Endodermal cell (in vitro differentiated cells): ENCODE results near the gene PCBD2. TPM values are rescaled to one million over a fixed set of nuclear protein-coding genes. Genes with fewer than 3 reads are reported as not detected.
"Not testable (repeated sequence)": the region's sequence is repeated elsewhere in the genome, so short reads cannot be mapped to it uniquely, and the experiment has no call there.

Experiments
- DNase-seq: peaks from one replicate; pipeline ENCODE4 v3.0.0-alpha.2; 2017
- H3K27ac ChIP-seq: 2 replicates; pipeline ENCODE4 v1.5.1; 2013; ENCODE audit warnings: mild to moderate bottlenecking, low read depth, low read length, moderate library complexity
- H3K27me3 ChIP-seq: 2 replicates; pipeline ENCODE4 v1.6.1; 2013; ENCODE audit warnings: mild to moderate bottlenecking, low read length, moderate library complexity; ENCODE audit not compliant: insufficient read depth, control insufficient read depth, poor library complexity, severe bottlenecking
- H3K36me3 ChIP-seq: 2 replicates; pipeline ENCODE4 v1.7.0; 2013; ENCODE audit warnings: mild to moderate bottlenecking, low read length, moderate library complexity; ENCODE audit not compliant: control insufficient read depth, insufficient read depth
- H3K4me1 ChIP-seq: one replicate; pipeline ENCODE4 v1.7.0; 2013; ENCODE audit warnings: low read length; ENCODE audit not compliant: control insufficient read depth, insufficient read depth
- H3K4me3 ChIP-seq: 2 replicates; pipeline ENCODE4 v1.5.1; 2013; ENCODE audit warnings: mild to moderate bottlenecking, low read length, moderate library complexity
- H3K9ac ChIP-seq: 2 replicates; pipeline ENCODE4 v1.6.1; 2013; ENCODE audit warnings: mild to moderate bottlenecking, low read length, moderate library complexity; ENCODE audit not compliant: poor library complexity, severe bottlenecking; ENCODE audit errors: extremely low read depth
- H3K9me3 ChIP-seq: 2 replicates; pipeline ENCODE4 v1.6.1; 2013; ENCODE audit warnings: mild to moderate bottlenecking, low read length, moderate library complexity; ENCODE audit not compliant: control insufficient read depth
- H3K27ac Mint-ChIP-seq: 2 replicates; pipeline ENCODE4 v1.8.0; 2020; ENCODE audit warnings: mixed read lengths
- H3K27me3 Mint-ChIP-seq: 2 replicates; pipeline ENCODE4 v1.8.0; 2021; ENCODE audit warnings: mild to moderate bottlenecking, mixed read lengths; ENCODE audit not compliant: insufficient read depth
- H3K36me3 Mint-ChIP-seq: 2 replicates; pipeline ENCODE4 v1.8.0; 2020; ENCODE audit warnings: low read depth, mixed read lengths
- H3K4me1 Mint-ChIP-seq: 2 replicates; pipeline ENCODE4 v1.8.0; 2020; ENCODE audit warnings: mixed read lengths
- H3K4me3 Mint-ChIP-seq: 2 replicates; pipeline ENCODE4 v1.8.0; 2020; ENCODE audit warnings: mild to moderate bottlenecking, moderate library complexity, mixed read lengths
- H3K9me3 Mint-ChIP-seq: 2 replicates; pipeline ENCODE4 v1.8.0; 2020; ENCODE audit warnings: mild to moderate bottlenecking, mixed read lengths
- WGBS, 2 experiments: methylation state at CpG; one replicate each; pipeline versions ENCODE4 v1.1.5 to v1.1.7; 2013; ENCODE audit warnings: missing lambda C conversion rate in 2 of 2, mixed read lengths in 1 of 2; ENCODE audit not compliant: insufficient coverage in 1 of 2, insufficient read length in 1 of 2; 5-methylcytosine and 5-hydroxymethylcytosine counted together
- total RNA-seq, 2 donors: library from RNA; stranded (reverse); fragmentation: NEBNext Ultra II Directional in 1 of 2; extraction: Animal tissue kit (Norgen Biotek cat#: 25700) in 1 of 2; gene quantifications; 2 replicates in 1 of 2; 3 replicates in 1 of 2; pipeline ENCODE4 v1.2.1, GENCODE V29; 2021
- TF ChIP-seq, protein P1 (sequence below): fragments of 200-600 bp; sonication (generic); conservative IDR thresholded peaks from 2 replicates; pipeline ENCODE4 v1.5.0; 2021; ENCODE audit warnings: antibody characterized with exemption, mild to moderate bottlenecking

The PCBD2 gene
- total RNA-seq, 2 donors from 2014 or later: 9.1 to 12.6 TPM

DNA sequence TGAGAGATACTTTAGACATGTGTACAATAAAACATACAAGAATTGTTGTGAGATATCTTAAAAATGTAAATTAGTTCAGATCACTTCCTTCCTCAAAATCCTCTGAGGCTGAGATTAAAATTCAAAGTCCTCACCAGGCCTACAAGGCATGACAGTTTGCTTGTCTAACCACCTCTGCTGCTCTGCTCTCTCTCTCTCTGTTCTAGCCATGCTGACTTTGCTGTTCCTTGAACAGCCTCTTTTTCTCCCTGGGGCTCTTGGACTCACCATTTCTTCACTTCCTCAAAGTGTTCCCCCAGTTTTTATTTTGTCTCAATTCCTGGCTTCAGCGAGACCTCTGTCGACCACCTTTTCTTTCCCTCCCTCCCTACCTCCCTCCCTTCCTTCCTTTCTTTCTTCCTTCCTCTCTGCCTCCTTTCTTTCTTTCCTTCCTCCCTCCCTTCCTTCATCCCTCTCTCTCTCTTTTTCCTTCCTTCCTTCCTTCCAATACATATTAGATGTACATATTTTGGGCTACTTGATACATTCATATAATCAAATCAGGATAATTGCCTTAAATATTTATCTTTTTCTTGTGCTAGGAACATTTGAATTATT, 89.7 kb downstream of the PCBD2 start:
- Mint-ChIP-seq H3K9me3 (peaks cover 21% of the 10 kb centered on the region), H3K4me1 (peaks cover 33% of the 10 kb centered on the region), H3K27me3 (peaks cover 4% of the 10 kb centered on the region), H3K36me3 (peaks cover 9% of the 10 kb centered on the region), H3K4me3 (no peak overlapping the region), H3K27ac (no peak overlapping the region)
- H3K9ac ChIP-seq: no peak overlapping the region
- TF ChIP-seq, protein P1, sequence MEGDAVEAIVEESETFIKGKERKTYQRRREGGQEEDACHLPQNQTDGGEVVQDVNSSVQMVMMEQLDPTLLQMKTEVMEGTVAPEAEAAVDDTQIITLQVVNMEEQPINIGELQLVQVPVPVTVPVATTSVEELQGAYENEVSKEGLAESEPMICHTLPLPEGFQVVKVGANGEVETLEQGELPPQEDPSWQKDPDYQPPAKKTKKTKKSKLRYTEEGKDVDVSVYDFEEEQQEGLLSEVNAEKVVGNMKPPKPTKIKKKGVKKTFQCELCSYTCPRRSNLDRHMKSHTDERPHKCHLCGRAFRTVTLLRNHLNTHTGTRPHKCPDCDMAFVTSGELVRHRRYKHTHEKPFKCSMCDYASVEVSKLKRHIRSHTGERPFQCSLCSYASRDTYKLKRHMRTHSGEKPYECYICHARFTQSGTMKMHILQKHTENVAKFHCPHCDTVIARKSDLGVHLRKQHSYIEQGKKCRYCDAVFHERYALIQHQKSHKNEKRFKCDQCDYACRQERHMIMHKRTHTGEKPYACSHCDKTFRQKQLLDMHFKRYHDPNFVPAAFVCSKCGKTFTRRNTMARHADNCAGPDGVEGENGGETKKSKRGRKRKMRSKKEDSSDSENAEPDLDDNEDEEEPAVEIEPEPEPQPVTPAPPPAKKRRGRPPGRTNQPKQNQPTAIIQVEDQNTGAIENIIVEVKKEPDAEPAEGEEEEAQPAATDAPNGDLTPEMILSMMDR: no peak
- H3K36me3 ChIP-seq: no peaks in the 10 kb centered on the region
- no peak overlapping the region for H3K27ac ChIP-seq
- peaks cover 20% of the 10 kb centered on the region for H3K9me3 ChIP-seq
- 86 to 88% methylated on average over 2 of the region's 2 CpGs for WGBS, 2 experiments
- H3K4me1 ChIP-seq: peaks cover 9% of the 10 kb centered on the region
- no peak overlapping the region for H3K4me3 ChIP-seq
- no peak for DNase-seq
- H3K27me3 ChIP-seq: no peaks in the 10 kb centered on the region

DNA sequence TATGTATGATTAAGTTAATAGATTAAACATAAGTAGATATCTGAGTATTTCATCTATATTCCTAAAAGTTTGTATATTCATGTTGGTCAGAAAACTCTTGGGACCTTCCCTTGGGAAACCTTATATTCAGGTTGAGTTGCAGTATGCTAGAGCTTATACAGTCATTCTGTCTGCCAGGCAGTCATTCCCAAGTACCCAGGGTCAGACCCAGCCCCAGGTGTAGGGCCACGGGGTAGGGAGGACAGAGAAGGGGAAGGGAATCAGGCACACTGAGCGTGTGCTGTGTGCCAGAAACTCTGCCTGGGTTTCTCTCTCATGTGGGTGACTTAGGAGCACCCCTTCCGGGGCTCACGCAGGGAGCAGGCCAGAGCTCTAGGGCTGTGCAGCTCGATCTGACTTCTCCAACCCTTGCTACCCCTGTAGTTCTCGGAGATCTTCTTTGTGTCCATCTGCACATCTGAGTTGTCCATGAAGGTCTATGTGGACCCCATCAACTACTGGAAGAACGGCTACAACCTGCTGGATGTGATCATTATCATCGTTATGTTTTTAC, 91.0 kb downstream of the PCBD2 start:
- WGBS, 2 experiments: 93 to 95% methylated on average over 7 to 8 of the region's 8 CpGs

DNA sequence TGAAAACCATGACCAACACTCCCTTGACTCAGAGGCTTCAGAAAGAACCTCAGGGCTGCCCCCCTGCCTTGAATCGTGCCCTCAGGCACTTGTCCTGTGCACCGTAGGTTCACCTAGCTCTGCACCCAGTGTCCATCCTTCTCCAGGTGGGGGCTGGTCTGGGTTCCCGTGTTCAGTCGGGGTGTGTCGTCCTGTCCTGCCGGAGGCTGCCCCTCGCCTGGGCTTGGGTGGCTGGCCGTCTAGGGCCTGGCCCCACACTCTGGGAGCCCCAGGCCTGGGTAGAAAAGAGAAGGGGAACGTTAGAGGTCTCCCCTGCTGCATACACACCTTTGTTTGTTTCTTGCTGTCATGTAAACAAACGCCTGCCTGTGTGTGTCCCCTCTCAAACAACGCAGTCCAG, 92.1 kb downstream of the PCBD2 start:
- no peaks in the 10 kb centered on the region for H3K36me3 ChIP-seq
- Mint-ChIP-seq H3K36me3 (no peaks in the 10 kb centered on the region), H3K27me3 (peaks cover 12% of the 10 kb centered on the region), H3K4me3 (no peak overlapping the region), H3K9me3 (peaks cover 6% of the 10 kb centered on the region), H3K27ac (no peak overlapping the region), H3K4me1 (peaks cover 19% of the 10 kb centered on the region)
- WGBS, 2 experiments: 84 to 92% methylated on average over 7 to 11 of the region's 11 CpGs
- H3K4me1 ChIP-seq: no peaks in the 10 kb centered on the region
- no peak overlapping the region for H3K4me3 ChIP-seq
- DNase-seq: no peak
- H3K9ac ChIP-seq: no peak overlapping the region
- H3K27ac ChIP-seq: no peak overlapping the region
- no peaks in the 10 kb centered on the region for H3K27me3 ChIP-seq
- H3K9me3 ChIP-seq: peaks cover 8% of the 10 kb centered on the region
- TF ChIP-seq, protein P1: no peak

More for the DNA sequence above, 91.0 kb downstream of the PCBD2 start:
- peaks cover 20% of the 10 kb centered on the region for H3K4me1 Mint-ChIP-seq
- no peak overlapping the region for H3K27ac Mint-ChIP-seq
- H3K4me3 ChIP-seq: no peak overlapping the region
- peaks cover under 1% of the 10 kb centered on the region for H3K4me1 ChIP-seq
- no peaks in the 10 kb centered on the region for H3K27me3 ChIP-seq
- H3K27ac ChIP-seq: no peak overlapping the region
- H3K9me3 ChIP-seq: peaks cover 18% of the 10 kb centered on the region
- H3K9me3 Mint-ChIP-seq: peaks cover 17% of the 10 kb centered on the region
- no peak overlapping the region for H3K9ac ChIP-seq
- peaks cover 7% of the 10 kb centered on the region for H3K36me3 Mint-ChIP-seq
- H3K27me3 Mint-ChIP-seq: peaks cover 8% of the 10 kb centered on the region
- no peak for DNase-seq
- H3K36me3 ChIP-seq: no peaks in the 10 kb centered on the region
- TF ChIP-seq, protein P1: no peak
- no peak overlapping the region for H3K4me3 Mint-ChIP-seq

DNA sequence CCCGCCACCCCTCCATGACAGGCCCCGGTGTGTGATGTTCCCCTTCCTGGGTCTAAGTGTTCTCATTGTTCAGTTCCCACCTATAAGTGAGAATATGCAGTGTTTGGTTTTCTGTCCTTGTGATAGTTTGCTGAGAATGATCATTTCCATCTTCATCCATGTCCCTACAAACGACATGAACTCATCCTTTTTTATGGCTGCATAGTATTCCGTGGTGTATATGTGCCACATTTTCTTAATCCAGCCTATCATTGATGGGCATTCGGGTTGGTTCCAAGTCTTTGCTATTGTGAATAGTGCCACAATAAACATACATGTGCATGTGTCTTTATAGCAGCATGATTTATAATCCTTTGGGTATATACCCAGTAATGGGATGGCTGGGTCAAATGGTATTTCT, 93.1 kb downstream of the PCBD2 start:
- not testable (repeated sequence) for H3K9ac ChIP-seq, H3K36me3 ChIP-seq, H3K4me3 Mint-ChIP-seq, H3K9me3 Mint-ChIP-seq, H3K9me3 ChIP-seq, H3K27me3 ChIP-seq, H3K27ac Mint-ChIP-seq, H3K36me3 Mint-ChIP-seq, DNase-seq, H3K4me1 ChIP-seq, H3K27ac ChIP-seq, H3K4me3 ChIP-seq
- Mint-ChIP-seq H3K4me1 (peaks cover 19% of the 10 kb centered on the region), H3K27me3 (peaks cover 16% of the 10 kb centered on the region)
- WGBS, 2 experiments: 85% methylated on average over 5 of the region's 5 CpGs; no CpG with 5 or more reads in 1 of the 2 experiments
